Keratinocyte (primary cell): ENCODE data around the gene POU3F1. TPM values are rescaled to one million over a fixed set of nuclear protein-coding genes. Genes with fewer than 3 reads are reported as not detected.

Experiments used
- DNase-seq: peaks from one replicate; pipeline ENCODE4 v3.0.0-alpha.2; 2011; ENCODE audit warnings: low read depth, missing footprints, low spot score
- FAIRE-seq: peaks from 2 replicates; lab custom pipeline; 2011; peaks lifted over from hg19 to GRCh38; lab: Jason Lieb, UNC
- H2AFZ ChIP-seq: 2 replicates; pipeline ENCODE4 v1.6.0; 2012; ENCODE audit warnings: low read length, control low read depth, inconsistent platforms; ENCODE audit not compliant: control insufficient read depth
- H3K27ac ChIP-seq: 2 replicates; pipeline ENCODE4 v1.5.1; 2011; ENCODE audit warnings: low read length; ENCODE audit not compliant: control insufficient read depth, insufficient read depth
- H3K27me3 ChIP-seq: 3 replicates; pipeline ENCODE4 v1.6.0; 2011; ENCODE audit warnings: low read length; ENCODE audit not compliant: control insufficient read depth, insufficient read depth; ENCODE audit errors: extremely low read depth
- H3K36me3 ChIP-seq, 2 experiments: 2 replicates in 1 of 2; 3 replicates in 1 of 2; pipeline ENCODE4 v1.5.1; 2011; ENCODE audit warnings: low read length in 2 of 2, mild to moderate bottlenecking in 1 of 2; ENCODE audit not compliant: control insufficient read depth in 2 of 2, insufficient read depth in 2 of 2; ENCODE audit errors: extremely low read depth in 1 of 2
- H3K4me1 ChIP-seq: 3 replicates; pipeline ENCODE4 v1.5.1; 2011; ENCODE audit warnings: low read length; ENCODE audit not compliant: control insufficient read depth, insufficient read depth; ENCODE audit errors: extremely low read depth
- H3K4me2 ChIP-seq: 3 replicates; pipeline ENCODE4 v1.6.0; 2011; ENCODE audit warnings: low read depth, low read length; ENCODE audit not compliant: control insufficient read depth, insufficient read depth; ENCODE audit errors: extremely low read depth
- H3K4me3 ChIP-seq, 3 experiments: fragments of 200-600 bp in 1 of 3; sonication (generic) in 1 of 3; 2 replicates in 2 of 3; 3 replicates in 1 of 3; pipeline ENCODE4 v1.5.1; 2011 to 2016; ENCODE audit warnings: low read length in 3 of 3, mild to moderate bottlenecking in 3 of 3, control low read depth in 2 of 3, inconsistent platforms in 1 of 3, low read depth in 1 of 3, mixed read lengths in 1 of 3, mixed run types in 1 of 3, moderate library complexity in 1 of 3; ENCODE audit not compliant: control insufficient read depth in 2 of 3, insufficient read depth in 2 of 3; ENCODE audit errors: extremely low read depth in 1 of 3
- H3K79me2 ChIP-seq: 2 replicates; pipeline ENCODE4 v1.6.0; 2012; ENCODE audit warnings: low read length; ENCODE audit not compliant: control insufficient read depth, insufficient read depth
- H3K9ac ChIP-seq: 3 replicates; pipeline ENCODE4 v1.6.0; 2011; ENCODE audit warnings: low read length; ENCODE audit not compliant: control insufficient read depth, insufficient read depth; ENCODE audit errors: extremely low read depth
- H3K9me1 ChIP-seq: 3 replicates; pipeline ENCODE4 v1.6.0; 2011; ENCODE audit warnings: low read length; ENCODE audit not compliant: control insufficient read depth, insufficient read depth; ENCODE audit errors: extremely low read depth
- H3K9me3 ChIP-seq: 2 replicates; pipeline ENCODE4 v1.5.1; 2012; ENCODE audit warnings: low read depth, low read length; ENCODE audit not compliant: control insufficient read depth
- H4K20me1 ChIP-seq: 3 replicates; pipeline ENCODE4 v1.6.0; 2011; ENCODE audit warnings: low read length; ENCODE audit not compliant: control insufficient read depth, insufficient read depth; ENCODE audit errors: extremely low read depth
- EZH2 ChIP-seq: IDR thresholded peaks from one replicate; pipeline ENCODE4 v1.6.1; 2012; ENCODE audit warnings: inconsistent platforms, mild to moderate bottlenecking, low read length, moderate library complexity
- dilution Hi-C: fragments of 300-500 bp; cut with MboI; formaldehyde crosslinking; loops from one replicate; pipeline ENCODE4 v1.7.0; 2020; ENCODE audit warnings: low sequenced_read_pairs; ENCODE audit not compliant: extremely low pct_ligation_motif_present
- polyA plus RNA-seq, 5 experiments: library from polyadenylated mRNA; depleted of rRNA in 3 of 5; stranded (reverse) in 3 of 5; stranded (forward) in 1 of 5; unstranded in 1 of 5; fragments of >200 nt; gene quantifications; 1 replicate in 1 of 5; 2 replicates in 3 of 5; 3 replicates in 1 of 5; pipeline versions ENCODE4 v1.2.1 to v1.2.3, GENCODE V29; 2011 to 2012; ENCODE audit warnings: missing spikeins in 2 of 5, low read depth in 1 of 5, low replicate concordance in 1 of 5
- TF ChIP-seq, protein P1 (sequence below), 3 experiments: IDR thresholded peaks in 1 of 3; conservative IDR thresholded peaks in 1 of 3; optimal IDR thresholded peaks in 1 of 3; 2 replicates in 2 of 3; 3 replicates in 1 of 3; pipeline versions ENCODE3 to v1.5.1; 2011; ENCODE audit warnings: low read length in 3 of 3, mild to moderate bottlenecking in 3 of 3, moderate library complexity in 2 of 3, control low read depth in 1 of 3, inconsistent platforms in 1 of 3; ENCODE audit not compliant: insufficient read depth in 2 of 3; ENCODE audit errors: extremely low read depth in 1 of 3

The POU3F1 gene
- polyA plus RNA-seq, 1 donor (not counting 4 experiments of a cell fraction or from before 2014, with no cell fraction given) = 0.59 TPM

DNA sequence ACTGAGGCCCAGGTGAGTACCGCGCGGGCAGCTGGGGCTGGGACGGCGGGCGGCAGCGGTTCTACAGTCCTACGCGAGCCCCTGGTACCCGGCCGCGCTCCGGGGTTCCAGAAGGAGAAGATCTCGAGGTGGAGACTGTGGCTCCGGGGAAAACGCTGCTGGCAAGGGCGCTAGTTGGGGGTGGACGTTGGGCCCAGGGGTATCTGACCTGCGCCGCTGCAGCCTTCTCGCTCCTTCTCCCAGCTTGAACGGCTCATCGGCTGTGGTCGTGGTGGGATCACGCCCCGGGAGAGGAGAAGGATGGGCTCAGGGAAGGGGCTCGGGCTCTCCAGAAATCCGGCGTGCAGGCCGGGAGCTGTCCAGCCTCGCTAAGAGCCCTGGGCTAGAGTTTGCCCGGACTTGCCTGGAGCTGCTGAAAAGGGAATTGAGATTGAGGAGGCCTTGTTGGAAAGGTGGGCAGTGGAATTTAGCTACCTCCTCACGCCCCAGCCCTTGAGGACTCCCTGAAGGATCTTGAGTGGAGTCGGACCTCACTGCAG, 1.1 kb upstream of the POU3F1 start:
- peak overlapping the region; percentile 61 to 70 (median 70) for H3K4me3 ChIP-seq
- peak overlapping the region; percentile 41 for H3K9ac ChIP-seq
- peaks cover 35% of the 10 kb centered on the region for H3K4me1 ChIP-seq
- peak overlapping the region; percentile 55 for H2AFZ ChIP-seq
- FAIRE-seq (no peak), DNase-seq (no peak)
- peak overlapping the region; percentile 80 for H3K4me2 ChIP-seq
- no peak overlapping the region for H3K27ac ChIP-seq
- H3K79me2 ChIP-seq = peaks cover 6% of the 10 kb centered on the region
- H3K9me1 ChIP-seq = no peaks in the 10 kb centered on the region
- H3K36me3 ChIP-seq = no peaks in the 10 kb centered on the region
- peaks cover 37% of the 10 kb centered on the region for H3K27me3 ChIP-seq
- H3K9me3 ChIP-seq = no peaks in the 10 kb centered on the region
- dilution Hi-C loops = no loop called here
- no peaks in the 10 kb centered on the region for H4K20me1 ChIP-seq
- no peak for TF ChIP-seq EZH2
- TF ChIP-seq, protein P1, sequence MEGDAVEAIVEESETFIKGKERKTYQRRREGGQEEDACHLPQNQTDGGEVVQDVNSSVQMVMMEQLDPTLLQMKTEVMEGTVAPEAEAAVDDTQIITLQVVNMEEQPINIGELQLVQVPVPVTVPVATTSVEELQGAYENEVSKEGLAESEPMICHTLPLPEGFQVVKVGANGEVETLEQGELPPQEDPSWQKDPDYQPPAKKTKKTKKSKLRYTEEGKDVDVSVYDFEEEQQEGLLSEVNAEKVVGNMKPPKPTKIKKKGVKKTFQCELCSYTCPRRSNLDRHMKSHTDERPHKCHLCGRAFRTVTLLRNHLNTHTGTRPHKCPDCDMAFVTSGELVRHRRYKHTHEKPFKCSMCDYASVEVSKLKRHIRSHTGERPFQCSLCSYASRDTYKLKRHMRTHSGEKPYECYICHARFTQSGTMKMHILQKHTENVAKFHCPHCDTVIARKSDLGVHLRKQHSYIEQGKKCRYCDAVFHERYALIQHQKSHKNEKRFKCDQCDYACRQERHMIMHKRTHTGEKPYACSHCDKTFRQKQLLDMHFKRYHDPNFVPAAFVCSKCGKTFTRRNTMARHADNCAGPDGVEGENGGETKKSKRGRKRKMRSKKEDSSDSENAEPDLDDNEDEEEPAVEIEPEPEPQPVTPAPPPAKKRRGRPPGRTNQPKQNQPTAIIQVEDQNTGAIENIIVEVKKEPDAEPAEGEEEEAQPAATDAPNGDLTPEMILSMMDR (optimal IDR thresholded peaks at IDR 0.05 in 1 of 3, IDR thresholded peaks at IDR 0.05 in 1 of 3, conservative IDR thresholded peaks at IDR 0.05 in 1 of 3; ENCODE audit: extremely low read depth in 1 of 3, insufficient read depth in 2 of 3, low read length in 3 of 3) = no peak

GRCh38 chr1:38046884-38047602, 450 bp upstream of the POU3F1 start:
- no peaks in the 10 kb centered on the region for H3K9me3 ChIP-seq
- no peaks in the 10 kb centered on the region for H3K9me1 ChIP-seq
- FAIRE-seq = no peak
- H3K9ac ChIP-seq = peak overlapping the region; percentile 41
- peaks cover 6% of the 10 kb centered on the region for H3K79me2 ChIP-seq
- H3K4me2 ChIP-seq = peak overlapping the region; percentile 80
- peak overlapping the region; percentile 53 for H2AFZ ChIP-seq
- H4K20me1 ChIP-seq = no peaks in the 10 kb centered on the region
- no peak for TF ChIP-seq EZH2
- TF ChIP-seq, protein P1 (optimal IDR thresholded peaks at IDR 0.05 in 1 of 3, IDR thresholded peaks at IDR 0.05 in 1 of 3, conservative IDR thresholded peaks at IDR 0.05 in 1 of 3; ENCODE audit: extremely low read depth in 1 of 3, insufficient read depth in 2 of 3, low read length in 3 of 3) = no peak
- no peaks in the 10 kb centered on the region for H3K36me3 ChIP-seq
- peak overlapping the region; percentile 61 to 70 (median 70) for H3K4me3 ChIP-seq
- H3K27ac ChIP-seq = no peak overlapping the region
- dilution Hi-C loops = no loop called here
- peaks cover 43% of the 10 kb centered on the region for H3K27me3 ChIP-seq
- DNase-seq = no peak
- peaks cover 29% of the 10 kb centered on the region for H3K4me1 ChIP-seq
